Medulla oblongata (tissue), 1 donor: ENCODE data around the gene FLT3LG.

Experiments
- DNase-seq: peaks from one replicate; pipeline ENCODE4 v3.0.0-alpha.2; 2015; ENCODE audit errors: extremely low spot score

The FLT3LG gene

DNA sequence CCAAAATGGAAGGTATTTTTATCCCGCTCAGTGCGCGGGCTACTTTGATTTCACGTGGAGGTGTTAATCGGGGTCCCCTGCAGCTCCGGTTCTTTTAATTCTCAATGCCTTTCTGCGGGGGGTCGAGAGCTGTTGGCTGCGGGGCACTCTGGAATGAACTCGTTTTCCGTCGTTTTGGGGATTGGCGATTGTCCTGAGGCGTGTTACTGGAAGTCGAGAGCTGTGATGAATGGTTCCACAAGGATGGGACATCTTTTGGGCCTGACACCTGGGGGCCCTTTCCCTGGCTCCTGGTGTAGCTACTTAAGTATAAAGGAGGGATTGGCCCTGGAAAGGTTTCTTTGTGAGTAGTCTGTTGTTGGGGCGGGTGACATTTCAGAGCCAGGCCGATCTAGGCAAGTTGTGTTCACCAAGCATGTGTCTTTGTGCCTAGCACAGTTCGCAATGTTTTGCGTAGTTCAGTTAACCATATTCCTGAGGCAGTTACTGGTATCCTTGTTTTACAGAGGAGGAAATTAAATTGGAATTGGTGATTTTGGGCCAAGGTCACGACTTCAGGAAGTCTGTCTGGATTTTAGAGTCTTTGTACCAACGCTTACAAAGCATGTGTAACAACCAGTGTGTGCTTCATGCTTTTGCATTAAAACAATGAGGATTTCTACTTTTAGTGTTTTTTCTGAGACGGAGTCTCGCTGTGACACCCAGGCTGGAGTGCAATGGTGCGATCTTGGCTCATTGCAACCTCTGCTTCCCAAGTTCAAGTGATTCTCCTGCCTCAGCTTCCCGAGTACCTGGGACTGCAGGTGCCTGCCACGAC is 14.2 kb downstream of the FLT3LG start:
- DNase-seq = no peak

DNA sequence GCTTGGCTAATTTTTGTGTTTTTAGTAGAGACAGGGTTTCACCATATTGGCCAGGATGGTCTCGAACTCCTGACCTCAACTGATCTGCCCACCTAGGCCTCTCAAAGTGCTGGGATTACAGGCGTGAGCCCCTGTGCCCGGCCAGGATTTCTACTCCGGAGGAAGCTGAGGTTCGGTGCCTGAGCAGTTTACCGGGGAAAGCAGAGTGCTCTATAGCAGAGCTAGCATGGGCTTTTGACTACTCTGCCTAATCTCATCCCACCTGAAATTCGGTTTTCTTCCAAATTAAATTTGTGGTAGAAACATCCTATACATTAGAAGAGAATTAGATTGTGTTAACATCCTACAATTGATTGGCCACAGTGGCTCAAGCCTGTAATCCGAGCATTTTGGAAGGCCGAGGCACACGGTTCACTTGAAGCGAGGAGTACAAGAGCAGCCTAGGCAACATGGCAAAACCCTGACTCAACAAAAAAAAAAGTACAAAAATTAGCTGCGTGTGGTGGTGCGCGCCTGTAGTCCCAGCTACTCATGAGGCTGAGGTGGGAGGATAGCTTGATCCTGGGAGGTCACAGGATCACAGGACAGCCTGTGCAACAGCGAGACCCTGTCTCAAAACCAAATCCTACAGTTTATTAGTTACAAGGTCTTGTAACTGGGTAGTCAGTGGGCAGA is 15.0 kb downstream of the FLT3LG start:
- DNase-seq = no peak

DNA sequence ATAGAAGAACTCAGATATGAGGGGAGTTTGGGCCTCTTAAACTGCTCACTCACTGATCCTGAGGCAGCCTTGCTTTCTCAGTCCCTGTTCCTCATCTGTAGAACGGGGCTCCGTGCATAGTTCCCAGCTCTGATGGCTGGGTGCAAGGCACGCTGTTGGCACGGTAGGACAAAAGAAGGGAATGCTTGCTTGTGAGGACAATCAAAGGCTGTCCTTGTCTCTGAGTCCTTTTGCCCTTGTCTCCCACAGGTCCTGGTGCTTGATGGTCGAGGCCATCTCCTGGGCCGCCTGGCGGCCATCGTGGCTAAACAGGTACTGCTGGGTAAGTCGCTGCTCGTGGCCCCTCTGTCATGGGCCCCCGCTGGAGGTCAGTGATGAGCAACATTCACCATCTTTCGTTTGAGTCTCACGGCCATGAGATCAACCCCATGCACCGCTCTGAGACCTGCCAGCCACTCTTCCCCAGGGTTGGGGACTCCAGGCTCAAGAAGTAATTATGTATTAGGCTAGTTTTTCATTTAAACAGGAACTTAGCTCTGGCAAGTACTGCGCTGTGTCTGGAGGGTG is 15.7 kb downstream of the FLT3LG start:
- no peak for DNase-seq

GRCh38 chr19:49490287-49491029 is 16.4 kb downstream of the FLT3LG start:
- DNase-seq = no peak

DNA sequence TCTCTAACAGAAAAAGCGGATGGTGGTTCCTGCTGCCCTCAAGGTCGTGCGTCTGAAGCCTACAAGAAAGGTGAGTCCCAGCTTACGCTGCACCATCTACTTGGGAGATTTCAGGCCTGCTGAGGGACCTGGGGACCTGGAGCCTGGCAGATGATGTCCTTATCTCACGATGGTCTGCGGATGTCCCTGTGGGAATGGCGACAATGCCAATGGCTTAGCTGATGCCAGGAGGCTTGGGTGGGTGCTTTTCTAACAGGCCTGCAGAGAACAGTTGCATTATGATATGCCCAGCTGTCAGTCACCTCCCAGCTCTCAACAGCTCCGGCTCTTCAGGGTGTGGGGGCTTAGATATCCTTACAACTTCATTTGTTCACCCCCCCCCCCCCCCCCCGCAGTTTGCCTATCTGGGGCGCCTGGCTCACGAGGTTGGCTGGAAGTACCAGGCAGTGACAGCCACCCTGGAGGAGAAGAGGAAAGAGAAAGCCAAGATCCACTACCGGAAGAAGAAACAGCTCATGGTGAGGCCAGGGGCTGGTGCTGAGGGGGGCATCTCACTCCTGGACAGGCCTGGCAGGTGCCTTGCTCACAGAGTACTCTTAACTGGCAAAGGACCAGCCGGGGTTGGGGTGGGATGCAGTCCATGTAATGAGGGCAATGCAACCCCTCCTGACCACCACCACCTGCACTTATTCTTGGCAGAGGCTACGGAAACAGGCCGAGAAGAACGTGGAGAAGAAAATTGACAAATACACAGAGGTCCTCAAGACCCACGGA is 17.2 kb downstream of the FLT3LG start:
- no peak for DNase-seq

DNA sequence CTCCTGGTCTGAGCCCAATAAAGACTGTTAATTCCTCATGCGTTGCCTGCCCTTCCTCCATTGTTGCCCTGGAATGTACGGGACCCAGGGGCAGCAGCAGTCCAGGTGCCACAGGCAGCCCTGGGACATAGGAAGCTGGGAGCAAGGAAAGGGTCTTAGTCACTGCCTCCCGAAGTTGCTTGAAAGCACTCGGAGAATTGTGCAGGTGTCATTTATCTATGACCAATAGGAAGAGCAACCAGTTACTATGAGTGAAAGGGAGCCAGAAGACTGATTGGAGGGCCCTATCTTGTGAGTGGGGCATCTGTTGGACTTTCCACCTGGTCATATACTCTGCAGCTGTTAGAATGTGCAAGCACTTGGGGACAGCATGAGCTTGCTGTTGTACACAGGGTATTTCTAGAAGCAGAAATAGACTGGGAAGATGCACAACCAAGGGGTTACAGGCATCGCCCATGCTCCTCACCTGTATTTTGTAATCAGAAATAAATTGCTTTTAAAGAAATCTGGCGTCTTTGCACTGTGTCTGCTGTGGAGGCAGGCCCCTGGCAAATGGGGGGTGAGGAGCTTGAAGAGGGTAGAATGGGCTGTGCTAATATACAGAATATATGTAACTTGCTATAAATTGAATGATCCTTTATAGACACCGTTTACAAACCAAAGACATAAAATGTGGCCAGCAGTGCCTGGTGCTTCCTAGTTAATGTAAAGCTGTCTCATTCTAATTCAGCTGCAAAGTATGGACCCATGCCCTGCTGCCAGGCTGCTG is 18.0 kb downstream of the FLT3LG start:
- no peak for DNase-seq

GRCh38 chr19:49492573-49493405 is 18.8 kb downstream of the FLT3LG start:
- DNase-seq = no peak

DNA sequence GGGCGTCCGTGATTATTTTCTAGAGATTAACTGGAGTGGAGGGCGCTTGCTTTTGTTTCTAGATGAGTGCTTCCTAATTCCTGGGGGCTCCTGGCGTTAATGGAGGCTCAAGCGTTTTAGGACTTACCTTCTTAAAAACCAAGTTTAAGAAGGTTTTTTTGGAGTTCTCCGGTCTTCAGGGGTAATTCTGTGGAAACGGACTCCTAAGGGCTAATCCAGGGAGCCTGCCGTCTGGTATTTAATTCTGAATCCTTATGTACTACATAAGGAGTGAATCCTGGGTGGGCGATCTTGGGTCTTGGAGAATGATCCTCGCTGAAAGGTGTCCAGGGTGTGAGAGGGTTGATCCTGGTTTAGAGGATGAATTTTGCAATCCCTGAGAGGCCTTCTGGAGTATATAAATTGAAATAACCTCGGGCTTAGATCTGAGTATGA is 22.6 kb downstream of the FLT3LG start:
- DNase-seq = no peak

- DNase-seq = peak; percentile 59
These were observed 23.2 kb downstream of the FLT3LG start for GRCh38 chr19:49497047-49497788.

GRCh38 chr19:49497789-49498103 is 23.7 kb downstream of the FLT3LG start:
- no peak for DNase-seq

- no peak for DNase-seq
These were observed 24.5 kb downstream of the FLT3LG start for GRCh38 chr19:49498475-49498874.

- no peak for DNase-seq
These were observed 25.1 kb downstream of the FLT3LG start for GRCh38 chr19:49499030-49499670.

- DNase-seq = peak; percentile 53
These were observed 29.0 kb downstream of the FLT3LG start for GRCh38 chr19:49502866-49503581.

GRCh38 chr19:49503582-49503962 is 29.6 kb downstream of the FLT3LG start:
- no peak for DNase-seq

- DNase-seq = peak; percentile 68
These were observed 32.6 kb downstream of the FLT3LG start for GRCh38 chr19:49506575-49507105.

DNA sequence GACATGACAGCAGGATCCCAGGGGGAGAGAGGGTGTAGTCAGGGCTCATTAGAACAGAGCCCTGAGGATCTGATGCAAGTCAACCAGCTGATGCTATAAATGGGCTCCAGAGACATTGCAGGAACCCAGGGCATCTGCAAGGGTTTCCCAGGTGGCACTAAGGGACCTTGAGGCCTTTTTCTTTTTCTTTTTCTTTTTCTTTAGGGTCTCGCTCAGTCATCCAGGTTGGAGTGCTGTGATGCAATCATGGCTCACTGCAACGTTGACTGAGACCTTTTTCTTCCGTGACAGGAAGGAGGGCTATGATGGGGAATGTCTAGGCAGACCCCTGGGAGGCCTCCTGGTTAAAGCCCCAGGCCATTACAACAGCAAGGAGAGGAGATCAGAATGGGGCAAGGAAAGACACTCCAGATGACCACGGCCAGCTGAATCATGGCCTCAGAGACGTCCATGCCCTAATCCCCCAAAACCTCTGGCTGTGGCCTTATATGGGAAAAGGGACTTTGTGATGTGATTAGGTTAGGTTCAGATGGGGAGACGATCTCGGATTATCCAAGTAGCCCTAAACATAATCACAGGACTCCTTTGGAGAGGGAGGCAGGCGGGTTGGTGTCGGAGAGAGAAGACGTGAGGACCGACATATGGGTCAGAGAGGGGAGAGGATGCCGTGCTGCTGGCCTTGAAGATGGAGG is 33.9 kb downstream of the FLT3LG start:
- DNase-seq = no peak
